Pons (tissue), 1 donor: Measurements from ENCODE around the gene GOLGA6L24.
"Not testable (repeated sequence)": the region's sequence is repeated elsewhere in the genome, so short reads cannot be mapped to it uniquely, and the experiment has no call there.

ENCODE experiments used
- DNase-seq: peaks from one replicate; pipeline ENCODE4 v3.0.0-alpha.2; 2016; ENCODE audit warnings: low spot score

GOLGA6L24 gene, protein sequence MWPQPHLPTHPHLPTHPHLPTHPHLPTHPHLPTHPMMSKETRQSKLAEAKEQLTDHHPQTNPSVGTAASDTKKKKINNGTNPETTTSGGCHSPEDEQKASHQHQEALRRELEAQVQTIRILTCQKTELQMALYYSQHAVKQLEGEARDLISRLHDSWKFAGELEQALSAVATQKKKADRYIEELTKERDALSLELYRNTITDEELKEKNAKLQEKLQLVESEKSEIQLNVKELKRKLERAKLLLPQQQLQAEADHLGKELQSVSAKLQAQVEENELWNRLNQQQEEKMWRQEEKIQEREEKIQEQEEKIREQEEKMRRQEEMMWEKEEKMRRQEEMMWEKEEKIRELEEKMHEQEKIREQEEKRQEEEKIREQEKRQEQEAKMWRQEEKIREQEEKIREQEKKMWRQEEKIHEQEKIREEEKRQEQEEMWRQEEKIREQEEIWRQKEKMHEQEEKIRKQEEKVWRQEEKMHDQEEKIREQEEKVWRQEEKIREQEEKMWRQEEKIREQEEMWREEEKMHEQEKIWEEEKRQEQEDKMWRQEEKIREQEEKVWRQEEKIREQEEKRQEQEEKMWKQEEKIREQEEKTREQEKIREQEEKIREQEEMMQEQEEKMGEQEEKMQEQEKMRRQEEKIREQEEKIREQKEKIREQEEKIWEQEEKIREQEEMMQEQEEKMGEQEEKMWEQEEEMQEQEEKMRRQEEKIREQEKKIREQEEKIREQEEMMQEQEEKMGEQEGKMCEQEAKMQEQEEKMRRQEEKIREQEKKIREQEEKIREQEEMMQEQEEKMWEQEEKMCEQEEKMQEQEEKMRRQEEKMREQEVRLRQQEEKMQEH

DNA sequence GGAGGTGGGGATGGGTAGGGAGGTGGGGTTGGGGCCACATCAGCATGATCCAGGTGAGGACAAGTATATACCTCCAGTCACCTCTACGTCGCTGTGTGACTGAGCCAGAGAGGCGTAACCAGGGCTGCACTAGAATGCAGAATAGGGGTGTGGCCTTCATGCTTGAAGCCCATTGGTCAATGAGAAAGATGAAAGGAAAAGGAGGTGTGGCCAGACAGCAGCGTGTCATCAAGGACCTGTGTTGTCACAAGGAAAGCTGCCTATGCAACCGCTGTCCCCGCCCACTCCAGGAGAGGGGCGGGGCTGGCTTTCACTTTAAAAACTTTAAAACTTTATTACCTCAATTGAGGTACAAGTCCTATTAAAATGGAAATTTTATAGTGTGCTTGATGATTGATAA lies at the start of gene GOLGA6L24:
GOLGA6L24 (minus strand) TSS at position 101 of the 400 bp plus-strand sequence; CDS start at position 40, 61 bp downstream.
- DNase-seq: not testable (repeated sequence)

DNA sequence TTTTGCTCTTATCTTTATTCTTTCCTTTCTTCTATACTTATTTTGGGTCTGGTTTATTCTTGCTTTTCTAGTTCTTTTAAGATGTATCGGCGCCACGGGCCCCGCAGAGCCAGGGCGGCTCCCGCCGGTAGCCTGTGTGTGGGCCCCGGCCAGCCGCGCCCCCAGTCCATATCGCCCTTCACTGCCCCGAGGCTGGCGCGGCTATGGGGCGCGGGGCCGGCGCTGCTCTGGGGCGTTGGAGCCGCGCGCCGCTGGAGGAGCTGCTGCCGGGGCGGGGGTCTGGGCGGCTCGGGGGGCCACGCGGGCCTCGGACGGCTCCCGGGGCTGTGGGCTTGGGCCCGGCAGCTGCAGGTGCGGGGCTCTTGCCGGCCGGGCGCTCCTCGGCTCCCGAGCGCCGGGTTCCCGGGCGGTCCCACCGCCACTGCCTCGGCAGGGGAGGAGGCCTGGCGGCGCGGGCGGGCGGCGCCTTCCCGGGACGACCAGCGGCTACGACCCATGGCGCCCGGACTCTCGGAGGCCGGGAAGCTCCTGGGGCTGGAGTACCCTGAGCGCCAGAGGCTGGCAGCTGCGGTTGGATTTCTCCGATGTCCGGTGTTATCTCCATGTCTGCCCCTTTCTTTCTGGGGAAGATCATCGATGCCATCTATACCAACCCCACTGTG lies 45.0 kb upstream of the GOLGA6L24 start:
- DNase-seq: not testable (repeated sequence)

DNA sequence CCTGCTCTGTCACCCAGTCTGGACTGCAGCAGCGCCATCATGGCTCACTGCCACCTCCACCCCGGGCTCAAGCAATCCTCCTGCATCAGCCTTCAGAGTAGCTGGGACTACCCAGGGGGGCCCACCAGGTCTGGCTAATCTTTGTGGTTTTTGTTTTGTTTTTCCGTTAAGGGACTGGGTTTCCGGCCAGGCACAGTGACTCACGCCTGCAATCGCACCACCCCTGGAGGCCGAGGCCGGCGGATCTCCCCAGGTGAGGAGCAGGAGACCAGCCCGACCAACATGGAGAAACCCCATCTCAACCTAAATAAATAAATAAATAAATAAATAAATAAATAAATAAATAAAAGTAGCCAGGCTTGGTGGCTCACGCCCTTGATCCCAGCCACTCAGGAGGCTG lies 38.1 kb upstream of the GOLGA6L24 start:
- DNase-seq: not testable (repeated sequence)

DNA sequence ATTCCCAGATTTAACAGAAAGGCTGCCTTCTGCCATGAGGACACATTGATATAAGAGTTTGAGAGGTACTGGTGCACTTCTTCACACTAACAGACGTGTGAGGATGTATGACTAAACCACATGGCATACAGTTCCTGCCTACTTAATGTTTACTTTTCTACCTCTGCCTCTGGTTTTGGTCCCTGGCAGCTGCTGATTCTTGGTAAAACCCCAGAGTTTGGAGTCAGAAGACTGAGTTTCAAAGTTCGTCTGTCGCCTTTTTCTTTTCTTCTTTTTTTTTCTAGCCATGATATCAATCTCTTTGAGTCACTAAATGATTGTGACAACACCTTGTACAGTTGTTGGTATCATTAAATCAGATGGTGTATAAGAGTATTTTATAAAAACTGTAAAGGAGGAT lies 22.2 kb upstream of the GOLGA6L24 start:
- DNase-seq: not testable (repeated sequence)

DNA sequence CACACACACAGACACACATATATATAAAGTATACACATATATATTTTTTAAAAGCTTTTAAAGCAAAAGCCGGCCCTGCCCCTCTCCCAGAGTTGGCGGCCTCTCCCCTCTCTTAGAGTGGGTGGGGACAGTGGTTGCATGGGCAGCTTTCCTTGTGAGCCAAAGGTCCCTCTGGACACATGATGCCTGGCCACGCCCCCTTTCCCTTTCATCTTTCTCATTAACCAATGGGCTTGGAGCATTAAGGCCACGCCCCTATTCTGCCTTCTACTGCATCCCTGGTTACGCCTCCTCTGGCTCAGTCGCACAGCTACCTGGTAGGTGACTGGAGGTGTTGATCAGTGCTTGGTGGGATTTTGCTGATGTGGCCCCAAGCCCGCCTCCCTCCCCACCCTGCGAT lies 20.5 kb upstream of the GOLGA6L24 start, which contains the start of gene GOLGA8F:
GOLGA8F (plus strand) TSS at position 301 of the 400 bp plus-strand sequence; CDS start at position 399, 98 bp downstream.
- not testable (repeated sequence) for DNase-seq

DNA sequence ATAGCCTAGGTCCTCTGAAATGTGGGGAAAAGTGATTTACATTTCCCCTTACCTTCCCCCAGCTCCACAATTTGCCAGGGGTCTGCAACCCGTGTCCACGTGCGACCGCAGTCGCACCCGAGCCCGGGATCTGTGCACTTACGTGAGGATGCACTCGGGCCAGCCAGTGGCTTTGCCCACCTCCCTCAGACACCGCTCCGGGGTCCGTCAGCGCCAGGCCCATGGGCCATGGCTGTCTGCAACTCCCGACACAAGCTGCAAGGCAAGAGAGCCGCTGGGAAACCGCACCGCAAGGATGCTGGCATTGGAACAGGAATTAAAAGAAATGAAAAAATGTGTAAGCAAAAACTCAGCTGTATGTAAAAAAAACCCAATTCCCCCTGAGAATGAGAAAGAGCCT lies 7.6 kb upstream of the GOLGA6L24 start:
- not testable (repeated sequence) for DNase-seq

DNA sequence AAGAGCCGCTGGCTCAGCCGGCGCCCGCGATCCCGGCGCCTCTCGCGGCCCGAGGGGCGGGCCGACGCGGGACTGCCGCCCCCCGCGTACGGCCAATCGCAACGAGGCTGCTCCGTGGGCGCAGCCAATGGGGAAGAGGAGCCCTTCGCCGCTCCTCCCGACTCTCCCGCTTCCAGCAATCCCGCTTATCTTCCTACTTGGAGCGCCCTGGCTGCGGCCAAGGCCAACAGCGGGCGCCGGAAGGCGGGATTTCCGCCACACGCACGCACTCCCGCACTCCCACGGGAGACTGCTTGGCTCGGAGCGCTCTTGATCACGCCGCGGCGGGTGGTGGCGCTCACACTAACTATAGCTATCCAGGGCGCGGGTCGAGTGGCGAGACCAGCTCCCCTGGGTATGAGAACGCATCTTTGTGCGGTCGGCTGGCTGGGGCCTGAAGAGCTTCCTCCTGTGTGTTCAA lies 35.7 kb downstream of the GOLGA6L24 start, which contains the start of gene HERC2:
HERC2 (minus strand) TSS at position 51 of the 460 bp plus-strand sequence. CDS start 746 bp downstream, outside the sequence.
- DNase-seq: not testable (repeated sequence)

DNA sequence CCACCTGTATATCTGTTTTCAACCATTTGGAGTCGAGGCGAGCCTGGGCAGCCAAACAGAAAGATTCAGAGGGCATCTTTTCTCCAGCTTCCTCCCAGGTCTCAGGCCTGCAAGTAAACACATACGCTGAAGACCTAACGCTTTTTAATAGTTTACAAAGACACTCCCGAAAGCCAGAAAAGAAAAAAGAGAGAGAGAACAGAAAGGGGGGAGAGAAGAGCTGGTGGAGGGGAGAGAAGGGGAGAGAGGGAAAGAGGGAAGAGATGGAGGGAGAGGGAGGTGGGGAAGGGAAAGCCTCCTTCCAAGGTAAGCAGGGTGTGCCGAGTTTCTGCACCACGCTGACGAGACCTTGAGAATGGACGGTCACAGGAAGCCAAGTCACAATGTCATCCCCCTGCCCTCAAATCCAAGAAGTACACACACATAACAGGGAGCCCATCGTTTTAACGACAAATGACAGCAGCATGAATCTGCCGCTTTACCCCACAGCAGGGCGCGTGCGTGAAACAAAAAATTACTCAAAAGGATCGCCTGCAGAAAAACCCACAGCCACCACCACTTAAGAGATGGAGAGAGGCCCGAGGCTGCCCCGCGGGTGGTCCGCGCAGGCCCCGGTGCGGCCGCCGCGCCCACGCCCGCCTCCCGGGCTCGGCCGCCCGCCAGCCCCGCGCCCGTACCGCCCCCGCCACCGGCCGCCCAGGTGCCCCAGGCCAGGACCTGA lies 36.4 kb downstream of the GOLGA6L24 start:
- not testable (repeated sequence) for DNase-seq

DNA sequence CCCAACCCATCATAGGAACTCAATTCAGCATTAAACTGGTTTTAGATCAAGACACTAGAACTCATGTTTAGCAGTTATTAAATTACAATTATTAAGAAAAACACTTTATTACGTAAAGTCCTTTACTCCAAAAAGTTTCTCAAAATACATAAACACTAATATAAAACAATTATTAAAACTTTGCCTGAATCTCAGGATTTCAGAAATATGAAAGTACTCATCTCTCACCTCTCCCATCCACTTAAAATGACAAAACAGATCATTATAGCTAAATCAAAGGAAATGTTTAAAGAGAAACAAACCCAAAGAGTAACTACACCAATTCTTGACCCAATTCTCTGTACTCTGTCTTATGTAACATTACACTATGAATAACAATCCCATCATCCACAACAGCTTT lies 38.2 kb downstream of the GOLGA6L24 start:
- DNase-seq: not testable (repeated sequence)

DNA sequence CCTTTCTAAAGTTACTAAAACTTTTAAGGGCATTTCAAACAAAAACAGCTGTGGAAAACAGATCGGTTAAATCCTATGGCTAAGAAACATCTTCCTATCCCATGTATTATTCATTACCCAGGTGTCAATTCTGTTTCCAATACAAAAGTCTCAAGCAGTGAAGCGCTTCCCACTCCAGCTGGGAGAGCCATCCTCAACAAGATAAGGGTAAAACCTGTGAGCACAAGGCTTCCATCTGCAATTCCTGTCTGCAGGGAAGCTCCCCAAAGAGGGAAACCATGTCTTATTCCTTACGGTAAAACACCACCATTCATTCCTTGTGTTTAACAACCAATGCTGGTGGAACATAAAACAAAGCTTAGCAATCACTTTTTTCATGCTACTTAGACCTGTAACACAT lies 39.1 kb downstream of the GOLGA6L24 start:
- not testable (repeated sequence) for DNase-seq

DNA sequence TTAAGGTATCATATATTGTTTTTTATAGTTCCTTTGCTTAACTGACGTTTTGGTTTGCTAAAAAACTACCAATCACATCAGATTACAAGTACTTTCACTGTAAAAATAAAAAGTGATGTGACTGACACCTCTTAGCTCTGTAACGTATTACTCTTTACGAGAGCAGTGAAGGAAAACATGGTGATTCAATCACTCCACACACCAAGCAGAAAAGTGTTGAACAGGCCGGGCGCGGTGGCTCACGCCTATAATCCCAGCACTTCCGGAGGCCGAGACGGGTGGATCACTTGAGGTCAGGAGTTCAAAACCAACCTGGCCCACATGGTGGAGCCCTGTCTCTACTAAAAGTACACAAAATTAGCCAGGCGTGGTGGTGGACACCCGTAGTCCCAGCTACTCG lies 39.8 kb downstream of the GOLGA6L24 start:
- not testable (repeated sequence) for DNase-seq

DNA sequence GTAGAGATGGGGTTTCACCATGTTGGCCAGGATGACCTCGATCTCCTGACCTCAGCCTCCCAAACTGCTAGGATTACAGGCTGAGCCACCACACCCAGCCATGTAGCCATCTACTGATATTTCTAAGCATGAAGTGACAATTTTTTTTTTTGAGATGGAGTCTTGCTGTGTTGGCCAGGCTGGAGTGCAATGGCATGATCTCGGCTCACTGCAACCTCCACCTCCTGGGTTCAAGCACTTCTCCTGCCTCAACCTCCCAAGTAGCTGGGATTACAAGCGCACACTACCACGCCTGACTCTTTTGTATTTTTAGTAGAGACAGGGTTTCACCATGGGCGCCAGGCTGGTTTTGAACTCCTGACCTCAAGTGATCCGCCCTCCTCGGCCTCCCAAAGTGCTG lies 40.9 kb downstream of the GOLGA6L24 start:
- DNase-seq: not testable (repeated sequence)

DNA sequence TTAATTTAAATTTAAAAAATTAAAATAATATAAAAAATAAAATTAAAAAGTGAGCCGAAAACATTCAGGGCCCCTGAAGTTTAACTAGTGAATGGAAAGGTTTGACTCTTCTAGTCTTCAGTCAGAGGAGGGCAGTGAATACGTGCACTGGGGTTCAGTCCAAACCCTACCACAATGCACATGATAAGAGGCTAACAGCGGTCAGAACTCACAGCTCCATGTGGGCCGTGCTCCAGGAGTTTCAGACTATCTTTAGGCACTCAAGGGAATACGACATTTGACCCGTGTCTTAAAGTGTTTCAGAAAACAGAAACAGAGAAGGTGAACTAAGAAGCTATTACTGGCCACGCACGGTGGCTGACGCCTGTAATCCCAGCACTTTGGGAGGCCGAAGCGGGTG lies 47.4 kb downstream of the GOLGA6L24 start:
- not testable (repeated sequence) for DNase-seq

DNA sequence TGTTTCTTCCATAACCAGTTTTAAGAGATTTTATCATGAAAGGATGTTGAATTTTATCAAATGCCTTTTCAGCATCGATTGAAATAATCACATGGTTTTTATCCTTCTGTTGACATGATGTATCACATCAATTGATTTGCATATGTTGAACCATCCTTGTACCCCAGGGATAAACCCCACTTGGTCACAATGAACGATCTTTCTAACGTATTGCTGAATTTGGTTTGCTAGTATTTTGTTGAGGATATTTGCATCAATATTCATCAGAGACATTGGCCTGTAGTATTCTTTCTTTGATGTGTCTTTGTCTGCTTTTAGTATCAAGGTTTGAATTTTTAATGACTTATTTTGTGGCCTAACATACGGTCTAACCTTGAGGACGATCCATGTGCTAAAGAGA lies 49.2 kb downstream of the GOLGA6L24 start:
- DNase-seq: not testable (repeated sequence)
